WERI-Rb-1 (cell line): ENCODE results near the gene CDKAL1.

ENCODE experiments used
- DNase-seq: peaks from one replicate; pipeline ENCODE4 v3.0.0-alpha.2; 2020
- H3K27ac ChIP-seq: fragments of 250-450 bp; sonication (Bioruptor Pico); 2 replicates; pipeline ENCODE4 v1.5.1; 2020; ENCODE audit warnings: mild to moderate bottlenecking, moderate library complexity
- H3K27me3 ChIP-seq: fragments of 250-450 bp; sonication (Bioruptor Pico); 2 replicates; pipeline ENCODE4 v1.5.1; 2021; ENCODE audit warnings: mild to moderate bottlenecking, low read depth, moderate library complexity; ENCODE audit not compliant: insufficient read depth, severe bottlenecking
- H3K36me3 ChIP-seq: fragments of 250-450 bp; sonication (Bioruptor Pico); 2 replicates; pipeline ENCODE4 v1.5.1; 2020; ENCODE audit warnings: mild to moderate bottlenecking, moderate library complexity
- H3K4me3 ChIP-seq: 2 replicates; pipeline ENCODE4 v1.5.1; 2011; ENCODE audit warnings: low read depth, mild to moderate bottlenecking, control low read depth, low read length
- H3K9me3 ChIP-seq: fragments of 250-450 bp; sonication (Bioruptor Pico); 2 replicates; pipeline ENCODE4 v1.5.1; 2021; ENCODE audit warnings: mild to moderate bottlenecking, moderate library complexity; ENCODE audit not compliant: severe bottlenecking
- TF ChIP-seq, protein P1 (sequence below): IDR thresholded peaks from 2 replicates; pipeline ENCODE4 v1.5.1; 2011; ENCODE audit warnings: low read depth, mild to moderate bottlenecking, control low read depth, inconsistent platforms, low read length

The CDKAL1 gene

DNA sequence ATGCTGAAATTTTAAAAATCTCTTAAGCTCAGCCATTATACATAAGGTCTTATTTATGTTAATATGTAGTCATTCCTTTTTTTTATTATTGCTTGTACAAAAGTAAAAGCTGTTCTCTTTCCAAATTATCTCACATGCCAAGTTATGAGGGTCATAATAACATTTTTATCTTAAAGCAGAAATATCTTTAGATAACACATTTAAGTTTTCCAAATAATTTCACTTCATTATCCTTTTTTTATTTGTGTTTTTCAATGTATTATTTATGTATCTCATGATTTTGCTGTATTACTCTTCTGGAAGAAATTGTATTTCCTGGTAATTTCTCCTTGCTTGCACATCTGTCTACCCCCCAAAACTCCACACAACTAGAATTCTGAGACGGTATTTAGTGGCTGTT lies 598.2 kb downstream of the CDKAL1 start:
- no peaks in the 10 kb centered on the region for H3K36me3 ChIP-seq
- no peaks in the 10 kb centered on the region for H3K9me3 ChIP-seq
- TF ChIP-seq, protein P1, sequence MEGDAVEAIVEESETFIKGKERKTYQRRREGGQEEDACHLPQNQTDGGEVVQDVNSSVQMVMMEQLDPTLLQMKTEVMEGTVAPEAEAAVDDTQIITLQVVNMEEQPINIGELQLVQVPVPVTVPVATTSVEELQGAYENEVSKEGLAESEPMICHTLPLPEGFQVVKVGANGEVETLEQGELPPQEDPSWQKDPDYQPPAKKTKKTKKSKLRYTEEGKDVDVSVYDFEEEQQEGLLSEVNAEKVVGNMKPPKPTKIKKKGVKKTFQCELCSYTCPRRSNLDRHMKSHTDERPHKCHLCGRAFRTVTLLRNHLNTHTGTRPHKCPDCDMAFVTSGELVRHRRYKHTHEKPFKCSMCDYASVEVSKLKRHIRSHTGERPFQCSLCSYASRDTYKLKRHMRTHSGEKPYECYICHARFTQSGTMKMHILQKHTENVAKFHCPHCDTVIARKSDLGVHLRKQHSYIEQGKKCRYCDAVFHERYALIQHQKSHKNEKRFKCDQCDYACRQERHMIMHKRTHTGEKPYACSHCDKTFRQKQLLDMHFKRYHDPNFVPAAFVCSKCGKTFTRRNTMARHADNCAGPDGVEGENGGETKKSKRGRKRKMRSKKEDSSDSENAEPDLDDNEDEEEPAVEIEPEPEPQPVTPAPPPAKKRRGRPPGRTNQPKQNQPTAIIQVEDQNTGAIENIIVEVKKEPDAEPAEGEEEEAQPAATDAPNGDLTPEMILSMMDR = no peak
- H3K27me3 ChIP-seq = no peaks in the 10 kb centered on the region
- no peak overlapping the region for H3K4me3 ChIP-seq
- DNase-seq = no peak
- no peak overlapping the region for H3K27ac ChIP-seq

DNA sequence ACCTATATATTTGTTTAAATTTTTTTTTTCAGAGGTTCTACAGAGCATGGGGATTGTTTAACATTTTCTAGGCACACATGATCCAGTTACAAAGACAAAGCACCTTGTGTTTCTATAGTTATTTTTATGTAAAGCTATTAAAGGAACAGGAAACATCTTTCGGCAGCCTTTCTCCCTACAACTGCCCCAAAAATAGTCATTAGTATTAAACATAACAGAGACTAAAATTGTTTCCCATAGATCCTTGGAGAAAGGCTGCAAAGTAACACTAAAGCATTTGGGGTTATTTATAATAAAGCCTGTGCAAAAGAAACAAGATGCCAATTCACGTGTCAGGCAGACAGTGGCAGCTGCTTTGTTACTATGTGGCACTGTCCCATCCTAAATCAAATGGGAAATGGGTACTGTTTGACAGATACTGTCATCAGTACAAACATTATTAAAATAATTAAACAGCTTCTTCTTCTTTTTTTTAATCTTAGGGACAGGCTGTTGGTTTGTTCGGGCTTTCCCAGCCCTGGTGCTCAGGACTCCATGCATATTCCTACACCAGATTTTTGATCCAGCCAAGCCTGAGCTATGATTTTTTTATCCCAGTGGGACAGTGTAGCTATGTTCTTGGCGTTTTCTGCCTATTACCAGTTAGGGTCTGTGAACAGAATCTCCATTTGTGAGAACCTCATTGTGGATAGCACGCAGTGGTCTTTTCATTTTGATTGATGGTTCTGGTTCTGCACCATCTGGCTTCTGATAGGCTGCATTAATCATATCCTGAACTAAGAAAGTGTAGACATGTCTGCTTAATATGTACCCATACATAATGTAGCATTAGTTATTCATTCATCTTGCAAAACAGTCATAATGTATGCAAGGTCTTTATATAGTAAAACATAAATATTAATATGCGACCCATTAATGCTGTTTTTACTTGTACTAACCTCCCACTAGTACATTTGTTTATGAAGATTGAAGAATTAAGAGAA lies 598.9 kb downstream of the CDKAL1 start:
- TF ChIP-seq, protein P1 = no peak
- no peaks in the 10 kb centered on the region for H3K27me3 ChIP-seq
- H3K36me3 ChIP-seq = no peaks in the 10 kb centered on the region
- H3K27ac ChIP-seq = no peak overlapping the region
- H3K4me3 ChIP-seq = no peak overlapping the region
- no peaks in the 10 kb centered on the region for H3K9me3 ChIP-seq
- DNase-seq = no peak

DNA sequence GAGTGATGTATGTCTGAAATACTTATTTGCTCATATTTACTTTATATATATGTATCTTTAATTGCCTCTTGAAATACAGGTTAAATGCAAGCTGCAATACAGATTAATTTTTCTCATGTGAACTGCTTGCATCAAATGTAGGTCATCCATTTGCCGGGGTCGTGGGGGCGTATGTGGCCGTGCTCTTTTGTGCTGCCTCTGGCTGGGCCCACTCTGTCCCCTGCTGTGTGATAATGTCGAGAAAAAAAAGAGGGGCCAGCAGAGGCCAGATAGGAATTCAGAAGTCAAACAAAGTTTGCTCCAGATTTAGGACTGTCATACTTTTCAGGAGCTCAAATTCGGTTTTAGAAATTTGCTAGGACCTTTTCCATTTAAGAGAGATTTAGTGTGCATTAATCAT lies 599.6 kb downstream of the CDKAL1 start:
- H3K4me3 ChIP-seq = no peak overlapping the region
- no peaks in the 10 kb centered on the region for H3K9me3 ChIP-seq
- no peak overlapping the region for H3K27ac ChIP-seq
- peak; percentile 26 for DNase-seq
- H3K27me3 ChIP-seq = no peaks in the 10 kb centered on the region
- TF ChIP-seq, protein P1 = no peak
- H3K36me3 ChIP-seq = no peaks in the 10 kb centered on the region

DNA sequence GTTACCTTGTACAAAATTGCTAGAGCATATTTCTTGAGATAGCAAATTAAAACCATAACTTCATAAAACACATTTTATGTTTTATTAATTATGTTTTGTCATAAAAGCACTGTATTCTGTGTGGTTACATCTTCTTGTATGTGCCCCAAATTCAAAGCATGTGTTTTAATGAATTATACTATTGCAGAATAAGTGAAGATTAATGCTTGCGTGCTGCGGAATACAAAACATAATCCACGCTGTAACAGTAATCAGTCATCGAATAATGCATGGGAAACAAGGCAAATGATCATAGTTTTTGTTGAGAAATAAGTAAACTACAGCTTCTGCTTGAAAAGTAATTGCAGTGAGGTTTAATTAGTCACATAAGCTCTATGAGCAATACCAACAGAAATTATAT lies 600.1 kb downstream of the CDKAL1 start:
- H3K27ac ChIP-seq = no peak overlapping the region
- no peak overlapping the region for H3K4me3 ChIP-seq
- H3K9me3 ChIP-seq = no peaks in the 10 kb centered on the region
- TF ChIP-seq, protein P1 = no peak
- DNase-seq = no peak
- H3K27me3 ChIP-seq = no peaks in the 10 kb centered on the region
- no peaks in the 10 kb centered on the region; the same call in 1 of the 2 replicates for H3K36me3 ChIP-seq

DNA sequence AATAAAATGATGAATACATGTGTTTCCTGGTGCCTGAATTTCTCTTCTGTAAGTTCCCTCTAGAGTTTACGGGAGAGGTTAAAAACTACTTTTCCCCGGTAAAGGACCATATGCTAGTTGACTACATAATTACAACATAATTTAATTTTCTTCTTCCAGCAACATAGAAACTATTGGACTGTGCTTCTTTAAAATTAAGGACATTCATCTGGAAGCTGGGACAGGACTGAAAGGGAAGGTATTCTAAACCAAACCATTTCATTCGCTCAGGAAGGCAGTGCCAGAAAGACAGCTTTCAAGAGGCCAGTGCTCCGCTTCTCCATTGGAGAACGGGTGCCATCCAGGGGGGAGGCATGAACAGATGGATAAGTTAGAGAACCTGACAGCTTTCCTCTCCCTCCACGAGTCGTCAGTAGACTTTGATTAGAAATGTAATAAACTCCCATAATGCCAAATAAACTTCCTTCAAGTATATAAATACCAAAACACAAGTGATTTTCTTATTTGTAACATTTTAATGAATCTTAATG lies 601.3 kb downstream of the CDKAL1 start:
- Histone ChIP-seq H3K27ac (no peak overlapping the region), H3K36me3 (no peaks in the 10 kb centered on the region; the same call in 1 of the 2 replicates), H3K27me3 (no peaks in the 10 kb centered on the region), H3K9me3 (no peaks in the 10 kb centered on the region), H3K4me3 (no peak overlapping the region)
- peak; percentile 55 for DNase-seq
- TF ChIP-seq, protein P1 = no peak
